H1 (cell line): Measurements from ENCODE around the gene ARHGAP42. TPM values are rescaled to one million over a fixed set of nuclear protein-coding genes. Genes with fewer than 3 reads are reported as not detected.

Source experiments
- CTCF ChIA-PET: fragments of 300-600 bp; sonication (Branson Sonifier 250); formaldehyde crosslinking; loops from one replicate; lab custom pipeline; 2021; ENCODE audit not compliant: partially characterized antibody; lab: Charles Lee
- POLR2A ChIA-PET: fragments of 300-600 bp; sonication (Branson Sonifier 250); formaldehyde crosslinking; loops from one replicate; lab custom pipeline; 2021; ENCODE audit warnings: inconsistent platforms; ENCODE audit not compliant: partially characterized antibody; lab: Charles Lee
- DNase-seq, 2 experiments: peaks; one replicate each; pipeline versions ENCODE4 v3.0.0 to v3.0.0-alpha.2; 2010 to 2022; ENCODE audit warnings: low spot score in 2 of 2, low read depth in 1 of 2, mixed read lengths in 1 of 2
- FAIRE-seq: peaks from 2 replicates; lab custom pipeline; 2011; peaks lifted over from hg19 to GRCh38; lab: Jason Lieb, UNC
- H2AFZ ChIP-seq: 2 replicates; pipeline ENCODE4 v1.8.1; 2012; ENCODE audit warnings: low read length, inconsistent platforms
- H2AK5ac ChIP-seq: 2 replicates; pipeline ENCODE4 v1.6.1; 2013; ENCODE audit warnings: low read depth, low read length
- H2BK120ac ChIP-seq: replicated peaks from 2 replicates; pipeline ENCODE3; 2013; ENCODE audit warnings: low read depth, low read length, inconsistent platforms
- H2BK12ac ChIP-seq: 2 replicates; pipeline ENCODE4 v1.6.1; 2013; ENCODE audit warnings: low read depth, low read length
- H2BK15ac ChIP-seq: 2 replicates; pipeline ENCODE4 v1.6.1; 2013; ENCODE audit warnings: low read length
- H2BK20ac ChIP-seq: 2 replicates; pipeline ENCODE4 v1.6.1; 2013; ENCODE audit warnings: low read length
- H2BK5ac ChIP-seq: 2 replicates; pipeline ENCODE4 v1.6.1; 2013; ENCODE audit warnings: low read depth, low read length
- H3K14ac ChIP-seq: 2 replicates; pipeline ENCODE4 v1.6.1; 2013; ENCODE audit warnings: inconsistent platforms; ENCODE audit not compliant: insufficient read length
- H3K18ac ChIP-seq: 2 replicates; pipeline ENCODE4 v1.6.1; 2013; ENCODE audit warnings: low read length; ENCODE audit errors: extremely low read depth
- H3K23ac ChIP-seq: 2 replicates; pipeline ENCODE4 v1.6.1; 2013; ENCODE audit warnings: inconsistent platforms; ENCODE audit not compliant: insufficient read length
- H3K23me2 ChIP-seq: 2 replicates; pipeline ENCODE4 v1.6.1; 2013; ENCODE audit warnings: low read depth, low read length
- H3K27ac ChIP-seq: 2 replicates; pipeline ENCODE4 v1.6.1; 2011; ENCODE audit warnings: low read depth, low read length, inconsistent platforms
- H3K27me3 ChIP-seq, 4 experiments: replicated peaks in 1 of 4; 1 replicate in 1 of 4; 2 replicates in 3 of 4; pipeline versions ENCODE4 v1.6.1 to v1.8.1; 2011 to 2013; ENCODE audit warnings: low read length in 3 of 4, mild to moderate bottlenecking in 3 of 4, inconsistent platforms in 2 of 4, mixed read lengths in 2 of 4, moderate library complexity in 1 of 4; ENCODE audit not compliant: control insufficient read depth in 3 of 4, insufficient read depth in 3 of 4; ENCODE audit errors: extremely low read depth in 1 of 4
- H3K36me3 ChIP-seq, 4 experiments: 2 replicates each; pipeline versions ENCODE4 v1.6.1 to v1.8.1; 2011 to 2013; ENCODE audit warnings: mild to moderate bottlenecking in 4 of 4, low read length in 3 of 4, moderate library complexity in 2 of 4, control low read depth in 1 of 4, inconsistent platforms in 1 of 4; ENCODE audit not compliant: insufficient read depth in 4 of 4, control insufficient read depth in 2 of 4
- H3K4ac ChIP-seq: replicated peaks from 2 replicates; pipeline ENCODE3; 2013; ENCODE audit warnings: low read length, low read depth, mixed read lengths, inconsistent platforms; ENCODE audit not compliant: insufficient read length
- H3K4me1 ChIP-seq, 4 experiments: replicated peaks in 1 of 4; 1 replicate in 1 of 4; 2 replicates in 3 of 4; pipeline versions ENCODE4 v1.6.1 to v1.8.1; 2011 to 2013; ENCODE audit warnings: low read length in 3 of 4, inconsistent platforms in 2 of 4, mixed read lengths in 1 of 4; ENCODE audit not compliant: insufficient read depth in 4 of 4, control insufficient read depth in 3 of 4
- H3K4me2 ChIP-seq, 2 experiments: 2 replicates each; pipeline versions ENCODE4 v1.6.1 to v1.8.1; 2011 to 2013; ENCODE audit warnings: low read depth in 2 of 2, low read length in 2 of 2, control low read depth in 1 of 2, inconsistent platforms in 1 of 2, mild to moderate bottlenecking in 1 of 2; ENCODE audit not compliant: insufficient read depth in 1 of 2
- H3K4me3 ChIP-seq, 4 experiments: fragments of 200-600, 300-600 bp in 1 of 4; sonication (generic), shearing (Covaris generic), sonication (Bioruptor Twin) in 1 of 4; 2 replicates each; pipeline versions ENCODE4 v1.5.1 to v1.8.1; 2011 to 2016; ENCODE audit warnings: low read length in 4 of 4, low read depth in 3 of 4, control low read depth in 2 of 4, inconsistent platforms in 2 of 4, mild to moderate bottlenecking in 2 of 4, mixed read lengths in 1 of 4, moderate library complexity in 1 of 4; ENCODE audit not compliant: insufficient read depth in 2 of 4; ENCODE audit errors: extremely low read depth in 1 of 4
- H3K56ac ChIP-seq: replicated peaks from 2 replicates; pipeline ENCODE3; 2013; ENCODE audit warnings: low read depth, mild to moderate bottlenecking, mixed read lengths, low read length, inconsistent platforms; ENCODE audit not compliant: insufficient read length
- H3K79me1 ChIP-seq: 2 replicates; pipeline ENCODE4 v1.6.1; 2013; ENCODE audit warnings: low read depth, low read length, control low read depth
- H3K79me2 ChIP-seq, 2 experiments: 2 replicates each; pipeline versions ENCODE4 v1.6.1 to v1.8.1; 2012 to 2013; ENCODE audit warnings: low read length in 2 of 2, mild to moderate bottlenecking in 2 of 2, inconsistent platforms in 1 of 2; ENCODE audit not compliant: insufficient read depth in 2 of 2, control insufficient read depth in 1 of 2
- H3K9ac ChIP-seq, 4 experiments: replicated peaks in 1 of 4; 1 replicate in 1 of 4; 2 replicates in 3 of 4; pipeline versions ENCODE4 v1.6.1 to v1.8.1; 2011 to 2013; ENCODE audit warnings: low read depth in 3 of 4, low read length in 3 of 4, control low read depth in 2 of 4, mild to moderate bottlenecking in 2 of 4, moderate library complexity in 2 of 4, inconsistent platforms in 1 of 4; ENCODE audit errors: extremely low read depth in 1 of 4
- H3K9me3 ChIP-seq, 2 experiments: 2 replicates each; pipeline versions ENCODE4 v1.6.1 to v1.8.1; 2012 to 2013; ENCODE audit warnings: mild to moderate bottlenecking in 2 of 2, moderate library complexity in 2 of 2, control low read depth in 1 of 2, inconsistent platforms in 1 of 2, low read depth in 1 of 2, low read length in 1 of 2, mixed read lengths in 1 of 2; ENCODE audit not compliant: insufficient read depth in 2 of 2
- H4K20me1 ChIP-seq, 2 experiments: replicated peaks in 1 of 2; 2 replicates each; pipeline versions ENCODE3 to v1.8.1; 2011 to 2013; ENCODE audit warnings: inconsistent platforms in 2 of 2, low read length in 2 of 2, mild to moderate bottlenecking in 1 of 2; ENCODE audit not compliant: insufficient read depth in 2 of 2, control insufficient read depth in 1 of 2
- H4K5ac ChIP-seq: 2 replicates; pipeline ENCODE4 v1.6.1; 2013; ENCODE audit warnings: low read length, low read depth, mixed read lengths, inconsistent platforms; ENCODE audit not compliant: insufficient read length
- H4K8ac ChIP-seq: 2 replicates; pipeline ENCODE4 v1.8.0; 2013; ENCODE audit warnings: mild to moderate bottlenecking, moderate library complexity, low read length, inconsistent platforms; ENCODE audit not compliant: insufficient read depth; ENCODE audit errors: extremely low read depth
- H4K91ac ChIP-seq: replicated peaks from 2 replicates; pipeline ENCODE3; 2013; ENCODE audit warnings: low read length, mixed read lengths, inconsistent platforms; ENCODE audit not compliant: insufficient read length
- ASH2L ChIP-seq: fragments of 200-600, 300-600 bp; sonication (generic); IDR thresholded peaks from one replicate; pipeline ENCODE4 v1.7.1; 2017; ENCODE audit warnings: low read length
- CTCF ChIP-seq, 3 experiments: IDR thresholded peaks; 1 replicate in 2 of 3; 2 replicates in 1 of 3; pipeline versions ENCODE4 v1.5.1 to v1.6.1; 2011; ENCODE audit warnings: low read length in 3 of 3, mild to moderate bottlenecking in 3 of 3, inconsistent platforms in 2 of 3, low read depth in 1 of 3, moderate library complexity in 1 of 3; ENCODE audit not compliant: insufficient read depth in 1 of 3; ENCODE audit errors: control extremely low read depth in 1 of 3
- EGR1 ChIP-seq: IDR thresholded peaks from 2 replicates; pipeline ENCODE4 v1.6.1; 2011; ENCODE audit warnings: low read depth, low read length, borderline replicate concordance
- GABPA ChIP-seq: IDR thresholded peaks from 2 replicates; pipeline ENCODE4 v1.6.1; 2011; ENCODE audit warnings: mild to moderate bottlenecking, low read length, moderate library complexity, borderline replicate concordance; ENCODE audit not compliant: insufficient read depth
- HDAC6 ChIP-seq: IDR thresholded peaks from one replicate; pipeline ENCODE4 v1.7.1; 2012; ENCODE audit warnings: low read depth, mild to moderate bottlenecking, inconsistent platforms, low read length, moderate library complexity
- KDM5A ChIP-seq: fragments of 200-600 bp; IDR thresholded peaks from 2 replicates; pipeline ENCODE4 v1.7.1; 2012; ENCODE audit warnings: mild to moderate bottlenecking, low read length, inconsistent platforms, mixed read lengths
- PHF8 ChIP-seq: fragments of 200-600 bp; sonication (generic); conservative IDR thresholded peaks from 2 replicates; pipeline ENCODE4 v1.7.1; 2012; ENCODE audit warnings: low read depth, mild to moderate bottlenecking, inconsistent platforms, low read length, moderate library complexity
- SAP30 ChIP-seq: fragments of 300-600 bp; sonication (generic); IDR thresholded peaks from 2 replicates; pipeline ENCODE4 v1.7.1; 2012; ENCODE audit warnings: low read length, moderate library complexity, mild to moderate bottlenecking, inconsistent platforms; ENCODE audit not compliant: insufficient read depth, insufficient replicate concordance
- SIN3A ChIP-seq, 2 experiments: IDR thresholded peaks in 1 of 2; conservative IDR thresholded peaks in 1 of 2; 2 replicates each; pipeline ENCODE4 v1.6.1; 2011 to 2012; ENCODE audit warnings: low read length in 2 of 2, improper control_type of control experiment in 1 of 2, low read depth in 1 of 2, mild to moderate bottlenecking in 1 of 2
- whole genome bisulfite sequencing, 2 experiments: shearing (Covaris generic) in 1 of 2; methylation state at CpG; one replicate each; pipeline versions ENCODE4 v1.1.6 to v1.1.7; 2013 to 2015; ENCODE audit warnings: low lambda C conversion rate in 2 of 2, mixed read lengths in 2 of 2, inconsistent platforms in 1 of 2, low coverage in 1 of 2, missing lambda C conversion rate in 1 of 2; ENCODE audit not compliant: insufficient replicate concordance in 2 of 2, insufficient coverage in 1 of 2, insufficient read length in 1 of 2; ENCODE audit errors: extremely low coverage in 1 of 2, missing lambda C conversion rate in 1 of 2; 5-methylcytosine and 5-hydroxymethylcytosine counted together
- polyA plus RNA-seq, 7 experiments: library from polyadenylated mRNA; depleted of rRNA in 3 of 7; stranded (reverse) in 5 of 7; unstranded in 2 of 7; fragments of >200 nt in 5 of 7; fragments of 200-250 nt in 2 of 7; gene quantifications; 1 replicate in 5 of 7; 2 replicates in 1 of 7; 4 replicates in 1 of 7; pipeline versions ENCODE4 v1.2.1 to v1.2.3, GENCODE V29; 2011 to 2013; ENCODE audit warnings: missing spikeins in 2 of 7, mixed read lengths in 2 of 7
- total RNA-seq: library from RNA; stranded (reverse); fragmentation: NEBNext Ultra II Directional; extraction: Animal tissue kit (Norgen Biotek cat#: 25700); gene quantifications from 2 replicates; pipeline ENCODE4 v1.2.1, GENCODE V29; 2021

The ARHGAP42 gene
- total and polyA plus RNA-seq, 2 of the 8 experiments (the other 6 are each of a cell fraction or from before 2014, with no cell fraction given), result 22.2 to 33.5 TPM

- no peak overlapping the region for H4K5ac ChIP-seq
- ChIA-PET CTCF (interaction anchor here (0.6 to 4.4 kb wide), 6 partner anchors 10 to 350 kb away, joined by 3 to 45 read pairs (median 4); no protein-coding TSS in a partner anchor), POLR2A (no interaction called here)
- H3K79me2 ChIP-seq, result no peaks in the 10 kb centered on the region
- H3K4ac ChIP-seq, result no peak overlapping the region
- no peak overlapping the region for H3K4me3 ChIP-seq
- no peak overlapping the region for H2AFZ ChIP-seq
- H3K56ac ChIP-seq, result no peak overlapping the region
- no peak overlapping the region for H4K8ac ChIP-seq
- H4K91ac ChIP-seq, result no peak overlapping the region
- WGBS, 2 experiments, result 98% methylated on average over 2 of the region's 2 CpGs; no CpG with 5 or more reads in 1 of the 2 experiments
- no peak overlapping the region for H2BK15ac ChIP-seq
- no peak for TF ChIP-seq GABPA
- TF ChIP-seq SIN3A (conservative IDR thresholded peaks at IDR 0.05 in 1 of 2, IDR thresholded peaks at IDR 0.05 in 1 of 2; ENCODE audit: low read depth in 1 of 2, low read length in 2 of 2), result no peak
- TF ChIP-seq EGR1, result no peak
- no peak for TF ChIP-seq KDM5A
- TF ChIP-seq CTCF (IDR thresholded peaks at IDR 0.05; ENCODE audit: control extremely low read depth in 1 of 3, insufficient read depth in 1 of 3, low read depth in 1 of 3, low read length in 3 of 3), result no peak
- no peak for TF ChIP-seq SAP30
- TF ChIP-seq PHF8, result no peak
- TF ChIP-seq ASH2L, result no peak
- no peak for TF ChIP-seq HDAC6
- no peak overlapping the region for H3K27ac ChIP-seq
- no peak overlapping the region for H2BK5ac ChIP-seq
- H3K27me3 ChIP-seq, result no peaks in the 10 kb centered on the region
- no peaks in the 10 kb centered on the region for H3K23me2 ChIP-seq
- H3K18ac ChIP-seq, result no peak overlapping the region
- no peak overlapping the region for H2BK12ac ChIP-seq
- no peak overlapping the region for H2AK5ac ChIP-seq
- no peaks in the 10 kb centered on the region for H3K4me1 ChIP-seq
- H3K4me2 ChIP-seq, result no peak overlapping the region
- FAIRE-seq (no peak), DNase-seq (no peak)
- no peak overlapping the region for H3K23ac ChIP-seq
- no peaks in the 10 kb centered on the region for H3K9me3 ChIP-seq
- H4K20me1 ChIP-seq, result peaks cover 0 to 1% of the 10 kb centered on the region in 2 experiments
- no peaks in the 10 kb centered on the region for H3K79me1 ChIP-seq
- H2BK20ac ChIP-seq, result no peak overlapping the region
- H3K9ac ChIP-seq, result no peak overlapping the region
- no peaks in the 10 kb centered on the region for H3K36me3 ChIP-seq
- H2BK120ac ChIP-seq, result no peak overlapping the region
- H3K14ac ChIP-seq, result no peak overlapping the region
These were observed 241.3 kb downstream of the ARHGAP42 start for GRCh38 chr11:100928426-100928825.
